Measurements from ENCODE around the gene SFI1.
"Not testable (repeated sequence)": the region's sequence is repeated elsewhere in the genome, so short reads cannot be mapped to it uniquely, and the experiment has no call there.

SFI1 gene

DNA sequence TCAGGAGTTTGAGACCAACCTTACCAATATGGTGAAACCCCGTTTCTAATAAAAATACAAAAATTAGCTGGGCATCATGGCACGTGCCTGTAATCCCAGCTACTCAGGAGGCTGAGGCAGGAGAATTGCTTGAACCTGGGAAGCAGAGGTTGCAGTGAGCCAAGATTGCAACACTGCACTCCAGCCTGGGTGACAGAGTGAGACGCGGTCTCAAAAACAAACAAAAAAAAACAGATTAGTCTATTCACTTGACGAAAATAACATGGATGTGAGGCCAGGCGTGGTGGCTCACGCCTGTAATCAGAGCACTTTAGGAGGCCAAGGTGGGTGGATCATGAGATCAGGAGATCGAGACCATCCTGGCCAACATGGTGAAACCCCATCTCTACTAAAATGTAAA, 13.9 kb upstream of the SFI1 start:
- H3K4me3 ChIP-seq (ENCODE audit: low read depth, low read length); H3K4me1 ChIP-seq (ENCODE audit: control insufficient read depth, insufficient read depth, low read length); H3K9ac ChIP-seq (ENCODE audit: low read depth, low read length); H3K9me3 ChIP-seq (ENCODE audit: control insufficient read depth, insufficient read depth, low read length); H3K36me3 ChIP-seq (ENCODE audit: control insufficient read depth, insufficient read depth, low read length); H3K27me3 ChIP-seq (ENCODE audit: control insufficient read depth, insufficient read depth, low read length): not testable (repeated sequence)

DNA sequence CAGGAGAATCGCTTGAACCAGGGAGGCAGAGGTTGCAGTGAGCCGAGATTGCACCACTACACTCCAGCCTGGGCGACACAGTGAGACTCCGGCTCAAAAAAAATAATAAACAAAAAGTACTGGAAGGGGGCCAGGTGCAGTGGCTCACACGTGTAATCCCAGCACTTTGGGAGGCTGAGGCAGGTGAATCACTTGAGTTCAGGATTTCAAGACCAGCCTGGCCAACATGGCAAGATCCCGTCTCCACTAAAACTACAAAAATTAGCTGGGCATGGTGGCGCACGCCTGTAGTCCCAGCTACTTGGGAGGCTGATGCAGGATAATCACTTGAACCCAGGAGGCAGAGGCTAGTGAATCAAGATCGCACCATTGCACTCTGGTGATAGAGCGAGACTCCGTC, 10.0 kb upstream of the SFI1 start:
- H3K9ac ChIP-seq (ENCODE audit: low read depth, low read length); H3K27me3 ChIP-seq (ENCODE audit: control insufficient read depth, insufficient read depth, low read length); H3K9me3 ChIP-seq (ENCODE audit: control insufficient read depth, insufficient read depth, low read length); H3K36me3 ChIP-seq (ENCODE audit: control insufficient read depth, insufficient read depth, low read length); H3K4me1 ChIP-seq (ENCODE audit: control insufficient read depth, insufficient read depth, low read length); H3K4me3 ChIP-seq (ENCODE audit: low read depth, low read length): not testable (repeated sequence)

- Histone ChIP-seq H3K9ac (ENCODE audit: low read depth, low read length) (no peak overlapping the region), H3K36me3 (ENCODE audit: control insufficient read depth, insufficient read depth, low read length) (no peaks in the 10 kb centered on the region), H3K9me3 (ENCODE audit: control insufficient read depth, insufficient read depth, low read length) (no peaks in the 10 kb centered on the region), H3K4me1 (ENCODE audit: control insufficient read depth, insufficient read depth, low read length) (peaks cover 9% of the 10 kb centered on the region), H3K27me3 (ENCODE audit: control insufficient read depth, insufficient read depth, low read length) (no peaks in the 10 kb centered on the region), H3K4me3 (ENCODE audit: low read depth, low read length) (no peak overlapping the region)
These were observed 9.4 kb upstream of the SFI1 start for GRCh38 chr22:31486951-31487350.

- Histone ChIP-seq H3K36me3 (ENCODE audit: control insufficient read depth, insufficient read depth, low read length) (no peaks in the 10 kb centered on the region), H3K9me3 (ENCODE audit: control insufficient read depth, insufficient read depth, low read length) (no peaks in the 10 kb centered on the region), H3K9ac (ENCODE audit: low read depth, low read length) (peak overlapping the region; percentile 66), H3K27me3 (ENCODE audit: control insufficient read depth, insufficient read depth, low read length) (no peaks in the 10 kb centered on the region), H3K4me3 (ENCODE audit: low read depth, low read length) (peak overlapping the region; percentile 67), H3K4me1 (ENCODE audit: control insufficient read depth, insufficient read depth, low read length) (peaks cover 9% of the 10 kb centered on the region)
These were observed 7.9 kb upstream of the SFI1 start for GRCh38 chr22:31488346-31488883.

DNA sequence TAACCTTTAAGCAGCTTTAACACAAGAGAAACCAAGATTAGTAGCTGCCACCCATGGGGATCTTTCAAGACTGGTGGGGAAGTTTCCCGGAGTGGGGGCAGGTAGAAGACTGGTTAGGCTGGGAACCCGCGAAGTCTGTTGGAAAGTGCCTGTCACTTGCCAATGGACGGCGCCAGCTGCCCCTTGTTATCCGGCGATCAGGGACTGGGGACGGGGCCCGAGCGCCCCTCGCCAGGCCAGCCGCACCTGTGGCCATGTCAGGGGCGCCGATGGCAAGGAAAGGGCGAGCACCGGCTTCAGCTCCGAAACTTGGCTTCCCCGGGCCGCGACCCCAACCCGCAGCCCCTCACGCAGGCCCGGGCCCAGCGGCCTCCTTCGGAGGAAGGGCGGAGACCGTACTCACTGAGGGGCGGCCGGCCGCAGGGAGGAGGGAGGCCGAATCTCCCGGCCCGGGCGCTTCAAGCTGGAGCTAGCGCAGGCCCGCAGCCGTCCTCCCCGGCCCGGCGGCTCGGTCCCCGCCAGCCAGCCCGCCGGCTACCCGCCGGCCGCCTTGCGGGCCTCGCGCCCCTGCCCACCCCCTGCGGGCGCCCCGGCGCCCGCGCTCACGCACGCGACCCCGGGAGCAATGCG, 7.2 kb upstream of the SFI1 start:
- peak overlapping the region; percentile 66 for H3K9ac ChIP-seq (ENCODE audit: low read depth, low read length)
- no peaks in the 10 kb centered on the region for H3K9me3 ChIP-seq (ENCODE audit: control insufficient read depth, insufficient read depth, low read length)
- H3K36me3 ChIP-seq (ENCODE audit: control insufficient read depth, insufficient read depth, low read length) = no peaks in the 10 kb centered on the region
- H3K27me3 ChIP-seq (ENCODE audit: control insufficient read depth, insufficient read depth, low read length) = no peaks in the 10 kb centered on the region
- peaks cover 9% of the 10 kb centered on the region for H3K4me1 ChIP-seq (ENCODE audit: control insufficient read depth, insufficient read depth, low read length)
- H3K4me3 ChIP-seq (ENCODE audit: low read depth, low read length) = peak overlapping the region; percentile 67

DNA sequence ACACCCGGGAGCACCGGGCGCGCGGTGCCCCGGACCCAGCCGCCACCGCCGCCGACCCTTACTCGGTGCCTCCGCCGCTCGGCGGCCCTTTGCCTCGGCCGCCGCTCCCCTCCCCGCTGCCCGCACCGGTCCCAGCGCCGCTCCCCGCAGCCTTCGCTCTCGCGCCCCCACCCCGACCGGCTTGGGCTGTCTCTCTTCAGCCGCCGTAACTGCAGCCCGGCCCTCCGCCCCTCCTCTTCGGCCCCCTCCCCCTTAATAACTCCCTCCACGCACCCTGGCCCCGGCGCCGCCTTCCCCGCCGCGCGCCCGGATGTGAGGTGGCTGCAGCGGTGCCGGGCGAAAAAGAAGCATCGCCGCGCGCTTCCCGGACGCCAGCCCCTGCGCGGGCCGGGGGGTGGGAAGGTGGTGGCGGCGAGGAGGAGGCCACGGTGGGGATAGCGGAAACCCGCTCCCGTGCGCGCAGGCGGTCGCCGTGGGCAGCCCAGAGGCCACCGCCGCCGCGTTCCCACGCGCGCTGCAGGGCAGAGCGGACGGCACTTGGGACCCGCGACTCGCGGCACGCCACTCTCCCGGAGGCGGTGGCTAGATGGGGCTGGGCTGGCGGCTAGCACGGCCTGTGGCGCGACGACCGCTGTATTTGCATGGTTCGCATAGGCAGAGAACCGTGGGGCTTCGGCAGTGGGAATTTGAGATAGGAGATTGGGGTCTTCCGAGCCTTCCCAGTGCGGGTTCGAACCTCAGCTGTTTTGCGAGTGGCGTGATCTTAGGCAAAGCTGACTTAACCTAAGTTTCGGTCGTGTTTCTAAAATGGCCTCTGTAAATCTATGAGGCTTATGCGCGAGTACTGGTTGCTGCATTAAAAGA, 6.5 kb upstream of the SFI1 start, which contains the start of gene EIF4ENIF1:
Gene EIF4ENIF1, minus strand, starts transcription at position 211 of the 864 bp plus-strand sequence. CDS start 1,124 bp downstream, outside the sequence.
- Histone ChIP-seq H3K9ac (ENCODE audit: low read depth, low read length) (peak within 1 kb of the TSS; percentile 71), H3K36me3 (ENCODE audit: control insufficient read depth, insufficient read depth, low read length) (no peaks in the 10 kb centered on the region), H3K27me3 (ENCODE audit: control insufficient read depth, insufficient read depth, low read length) (no peaks in the 10 kb centered on the region), H3K9me3 (ENCODE audit: control insufficient read depth, insufficient read depth, low read length) (no peaks in the 10 kb centered on the region), H3K4me1 (ENCODE audit: control insufficient read depth, insufficient read depth, low read length) (peaks cover 9% of the 10 kb centered on the region), H3K4me3 (ENCODE audit: low read depth, low read length) (peak within 1 kb of the TSS; percentile 98)

DNA sequence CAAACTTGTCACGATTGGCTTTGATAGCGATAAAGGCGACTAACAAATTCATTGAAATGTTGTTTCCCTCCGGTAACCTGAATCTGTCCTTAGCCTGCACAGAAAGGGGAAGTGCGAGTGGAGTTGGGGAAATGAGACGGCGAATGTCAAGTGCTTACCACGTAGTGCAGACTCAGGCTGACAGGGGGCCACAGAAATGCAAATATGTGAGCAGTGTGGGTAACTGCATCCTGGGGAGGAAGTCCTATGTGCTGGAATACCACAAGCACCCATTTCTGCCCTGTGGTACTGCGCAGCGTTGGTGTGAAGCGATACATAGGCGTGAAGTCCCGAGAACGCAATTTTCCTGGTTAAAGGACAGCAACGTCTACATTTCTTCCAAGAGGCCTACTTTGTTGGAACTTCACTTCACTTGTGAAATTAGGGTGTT, 5.8 kb upstream of the SFI1 start:
- Histone ChIP-seq H3K36me3 (ENCODE audit: control insufficient read depth, insufficient read depth, low read length) (no peaks in the 10 kb centered on the region), H3K27me3 (ENCODE audit: control insufficient read depth, insufficient read depth, low read length) (no peaks in the 10 kb centered on the region), H3K4me1 (ENCODE audit: control insufficient read depth, insufficient read depth, low read length) (peaks cover 9% of the 10 kb centered on the region), H3K4me3 (ENCODE audit: low read depth, low read length) (peak overlapping the region; percentile 98), H3K9ac (ENCODE audit: low read depth, low read length) (peak overlapping the region; percentile 71), H3K9me3 (ENCODE audit: control insufficient read depth, insufficient read depth, low read length) (no peaks in the 10 kb centered on the region)

DNA sequence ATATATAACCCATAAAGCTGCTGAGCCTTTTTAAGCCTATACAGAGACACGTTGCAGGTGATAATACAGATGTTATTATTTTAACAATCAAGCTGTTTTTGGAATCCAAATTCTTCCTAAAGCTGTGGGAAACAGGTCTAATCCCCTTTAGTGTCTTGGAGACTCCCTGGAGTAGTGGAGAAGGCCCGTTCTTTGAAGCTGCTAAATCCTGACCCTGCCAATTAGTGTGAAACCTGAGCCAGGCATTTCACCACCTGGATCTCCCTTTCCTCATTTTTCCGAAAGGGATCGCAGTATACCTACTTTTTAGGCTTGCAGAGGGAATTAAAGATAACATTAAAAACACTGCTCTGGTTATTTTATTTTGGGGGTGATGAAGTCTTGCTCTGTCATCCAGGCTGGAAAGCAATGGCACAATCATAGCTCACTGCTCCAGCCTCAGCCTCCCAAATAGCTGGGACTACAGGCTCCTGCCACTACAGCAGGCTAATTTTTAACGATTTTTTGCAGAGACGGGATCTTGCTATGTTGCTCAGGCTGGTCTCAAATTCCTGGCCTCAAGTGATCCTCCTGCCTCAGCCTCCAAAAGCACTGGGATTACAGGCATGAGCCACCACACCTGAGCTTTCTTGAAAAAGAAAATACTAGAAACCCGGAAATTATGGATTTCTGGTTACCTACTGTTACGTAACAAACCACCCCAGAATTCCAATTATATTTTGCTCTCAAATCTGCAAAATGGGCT, 4.9 kb upstream of the SFI1 start:
- H3K27me3 ChIP-seq (ENCODE audit: control insufficient read depth, insufficient read depth, low read length) = no peaks in the 10 kb centered on the region
- H3K9me3 ChIP-seq (ENCODE audit: control insufficient read depth, insufficient read depth, low read length) = no peaks in the 10 kb centered on the region
- no peak overlapping the region for H3K9ac ChIP-seq (ENCODE audit: low read depth, low read length)
- H3K4me1 ChIP-seq (ENCODE audit: control insufficient read depth, insufficient read depth, low read length) = peaks cover 9% of the 10 kb centered on the region
- peak overlapping the region; percentile 98 for H3K4me3 ChIP-seq (ENCODE audit: low read depth, low read length)
- H3K36me3 ChIP-seq (ENCODE audit: control insufficient read depth, insufficient read depth, low read length) = no peaks in the 10 kb centered on the region

GRCh38 chr22:31492151-31492550, 4.2 kb upstream of the SFI1 start:
- peaks cover 9% of the 10 kb centered on the region for H3K4me1 ChIP-seq (ENCODE audit: control insufficient read depth, insufficient read depth, low read length)
- H3K27me3 ChIP-seq (ENCODE audit: control insufficient read depth, insufficient read depth, low read length) = peaks cover under 1% of the 10 kb centered on the region
- no peak overlapping the region for H3K9ac ChIP-seq (ENCODE audit: low read depth, low read length)
- no peaks in the 10 kb centered on the region for H3K9me3 ChIP-seq (ENCODE audit: control insufficient read depth, insufficient read depth, low read length)
- H3K36me3 ChIP-seq (ENCODE audit: control insufficient read depth, insufficient read depth, low read length) = no peaks in the 10 kb centered on the region
- no peak overlapping the region for H3K4me3 ChIP-seq (ENCODE audit: low read depth, low read length)

DNA sequence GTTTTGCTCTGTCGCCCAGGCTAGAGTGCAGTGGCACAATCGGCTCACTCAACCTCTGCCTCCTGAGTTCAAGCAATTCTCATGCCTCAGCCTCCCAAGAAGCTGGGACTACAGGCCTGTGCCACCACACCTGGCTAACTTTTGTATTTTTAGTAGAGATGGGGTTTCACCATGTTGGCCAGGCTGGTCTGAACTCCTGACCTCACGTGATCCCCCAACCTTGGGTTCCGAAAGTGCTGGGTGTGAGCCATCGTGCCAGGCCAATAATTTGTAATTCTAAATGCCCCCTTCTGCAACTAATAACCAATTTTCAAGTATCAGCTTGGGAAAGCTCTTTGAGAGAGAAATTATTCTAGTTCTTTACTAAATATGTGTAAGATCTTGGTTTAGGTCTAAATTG, 3.0 kb upstream of the SFI1 start:
- not testable (repeated sequence) for H3K4me3 ChIP-seq (ENCODE audit: low read depth, low read length)

DNA sequence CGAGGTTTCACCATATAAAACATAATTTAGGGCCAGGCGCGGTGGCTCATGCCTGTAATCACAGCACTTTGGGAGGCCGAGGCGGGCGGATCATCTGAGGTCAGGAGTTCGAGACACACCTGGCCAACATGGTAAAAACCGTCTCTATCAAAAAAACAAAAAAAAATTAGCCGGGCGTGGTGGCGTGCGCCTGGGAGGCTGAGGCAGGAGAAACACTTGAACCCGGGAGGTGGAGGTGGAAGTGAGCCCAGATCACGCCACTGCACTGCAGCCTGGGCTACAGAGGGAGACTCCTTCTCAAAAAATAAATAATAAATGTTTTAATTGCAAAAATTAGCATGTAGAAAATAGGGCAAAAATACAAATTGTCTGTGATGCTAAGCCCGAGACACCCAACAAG, 993 bp upstream of the SFI1 start:
- Histone ChIP-seq H3K9ac (ENCODE audit: low read depth, low read length) (no peak overlapping the region), H3K4me1 (ENCODE audit: control insufficient read depth, insufficient read depth, low read length) (peaks cover 9% of the 10 kb centered on the region), H3K27me3 (ENCODE audit: control insufficient read depth, insufficient read depth, low read length) (peaks cover 4% of the 10 kb centered on the region), H3K9me3 (ENCODE audit: control insufficient read depth, insufficient read depth, low read length) (no peaks in the 10 kb centered on the region), H3K36me3 (ENCODE audit: control insufficient read depth, insufficient read depth, low read length) (no peaks in the 10 kb centered on the region), H3K4me3 (ENCODE audit: low read depth, low read length) (peak overlapping the region; percentile 91)

More for the DNA sequence above, 3.0 kb upstream of the SFI1 start:
- H3K9me3 ChIP-seq (ENCODE audit: control insufficient read depth, insufficient read depth, low read length); H3K9ac ChIP-seq (ENCODE audit: low read depth, low read length); H3K4me1 ChIP-seq (ENCODE audit: control insufficient read depth, insufficient read depth, low read length); H3K27me3 ChIP-seq (ENCODE audit: control insufficient read depth, insufficient read depth, low read length); H3K36me3 ChIP-seq (ENCODE audit: control insufficient read depth, insufficient read depth, low read length): not testable (repeated sequence)
